HG03095 (cell line): ENCODE data around the gene AP5B1.

Experiments used
- ATAC-seq: cut with Tn5 transposase; IDR thresholded peaks from one replicate; pipeline ENCODE4 v1.9.1; 2021; ENCODE audit warnings: moderate library complexity; ENCODE audit not compliant: unreplicated experiment

The AP5B1 gene, protein sequence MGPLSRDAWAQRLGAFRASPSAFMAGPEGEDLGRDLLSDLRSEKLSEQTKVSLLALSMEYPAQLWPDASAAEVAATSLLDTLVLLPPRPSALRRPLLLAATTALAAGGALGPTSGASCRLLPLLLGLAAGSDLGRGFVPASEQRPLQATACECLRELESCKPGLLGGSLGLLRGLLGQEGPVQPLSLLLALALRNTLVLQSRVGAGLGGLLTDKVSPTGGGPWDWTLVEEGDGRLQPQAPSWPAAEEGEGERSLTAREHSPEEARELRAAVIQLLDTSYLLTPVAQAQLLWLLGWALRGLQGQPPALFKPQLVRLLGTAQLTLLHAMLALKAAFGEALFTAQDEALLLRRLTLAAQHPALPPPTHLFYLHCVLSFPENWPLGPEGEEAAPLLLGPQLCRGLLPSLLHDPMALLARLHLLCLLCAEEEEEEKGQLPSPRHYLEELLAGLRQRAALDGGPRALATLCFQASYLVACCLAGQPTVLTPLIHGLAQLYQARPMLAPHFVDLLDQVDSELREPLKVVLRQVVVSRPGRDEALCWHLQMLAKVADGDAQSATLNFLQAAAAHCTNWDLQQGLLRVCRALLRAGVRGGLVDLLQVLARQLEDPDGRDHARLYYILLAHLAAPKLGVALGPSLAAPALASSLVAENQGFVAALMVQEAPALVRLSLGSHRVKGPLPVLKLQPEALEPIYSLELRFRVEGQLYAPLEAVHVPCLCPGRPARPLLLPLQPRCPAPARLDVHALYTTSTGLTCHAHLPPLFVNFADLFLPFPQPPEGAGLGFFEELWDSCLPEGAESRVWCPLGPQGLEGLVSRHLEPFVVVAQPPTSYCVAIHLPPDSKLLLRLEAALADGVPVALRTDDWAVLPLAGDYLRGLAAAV

GRCh38 chr11:65780770-65781151, at the start of gene AP5B1:
TSS of gene AP5B1 (minus strand) at chr11:65780976. CDS start at chr11:65780591, 385 bp downstream.
- peak; percentile 42 for ATAC-seq

DNA sequence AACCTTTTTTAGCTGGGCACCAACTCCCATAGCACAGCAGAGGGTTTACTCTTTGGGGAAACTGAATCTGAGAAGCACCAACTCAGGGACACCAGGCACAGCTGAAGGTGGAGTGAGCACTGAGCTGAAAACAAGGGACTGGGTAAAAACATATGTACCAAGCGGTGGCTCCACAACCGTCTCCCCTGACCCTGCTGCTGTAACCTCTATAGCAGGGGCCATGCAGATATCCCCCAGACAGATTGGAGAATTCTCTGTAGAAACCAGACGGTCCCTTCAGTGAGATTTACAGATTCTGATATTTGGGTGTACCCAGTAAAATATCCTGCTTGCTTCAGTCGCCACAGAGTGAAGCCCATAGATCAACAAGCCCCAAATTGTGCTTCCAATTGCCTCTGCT, 48.7 kb upstream of the AP5B1 start:
- ATAC-seq = no peak

GRCh38 chr11:65826984-65827735, 46.4 kb upstream of the AP5B1 start:
- no peak for ATAC-seq

- no peak for ATAC-seq
Observed at GRCh38 chr11:65822776-65823528, 42.2 kb upstream of the AP5B1 start.

GRCh38 chr11:65821107-65821506, 40.3 kb upstream of the AP5B1 start:
- no peak for ATAC-seq

DNA sequence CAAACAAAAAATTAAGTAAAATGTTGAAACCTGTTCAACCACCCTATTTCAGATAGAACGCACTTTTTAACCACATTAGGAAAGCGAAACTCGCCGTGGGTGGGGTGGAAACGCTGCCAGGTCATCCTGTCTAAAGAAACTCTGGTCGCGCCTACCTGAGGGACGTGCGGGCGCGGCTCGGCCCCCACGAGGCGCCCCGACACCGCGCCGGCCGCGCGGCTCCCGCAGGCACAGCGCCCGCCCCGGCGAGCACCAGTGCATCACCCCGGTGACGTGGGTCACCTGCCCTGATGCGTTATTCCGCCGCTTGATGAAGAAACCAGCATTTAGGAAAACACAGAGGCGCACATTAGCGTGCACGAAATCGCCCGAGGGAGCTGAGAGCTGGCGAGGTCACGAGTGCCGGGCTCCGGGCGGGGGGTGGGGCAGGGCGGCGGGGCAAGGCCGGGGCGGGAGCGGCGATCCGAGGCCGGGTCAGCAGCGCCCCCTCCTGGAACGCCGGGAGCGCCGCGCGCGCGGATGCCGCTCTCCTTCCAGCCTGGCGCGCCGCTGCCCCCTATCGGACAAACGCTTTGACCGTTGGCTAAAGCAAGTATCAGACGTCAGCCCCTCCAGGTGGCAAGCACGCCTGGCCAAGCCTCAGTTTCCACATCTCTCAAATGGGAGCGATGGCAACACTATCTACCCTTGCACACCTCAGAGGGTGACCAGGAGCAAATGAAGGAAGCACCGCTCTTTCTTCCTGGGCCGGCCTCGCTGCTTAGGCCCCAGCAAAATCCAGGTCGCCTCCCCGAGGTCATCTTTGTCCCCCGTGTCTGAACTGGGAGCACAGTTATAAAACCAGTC, 37.3 kb upstream of the AP5B1 start:
- ATAC-seq = no peak

- no peak for ATAC-seq
Observed at GRCh38 chr11:65817312-65817834, 36.6 kb upstream of the AP5B1 start.

GRCh38 chr11:65816696-65817095, 35.9 kb upstream of the AP5B1 start:
- no peak for ATAC-seq

- ATAC-seq = no peak
Observed at GRCh38 chr11:65814986-65815565, 34.3 kb upstream of the AP5B1 start.

- no peak for ATAC-seq
Observed at GRCh38 chr11:65814131-65814985, 33.6 kb upstream of the AP5B1 start.

- ATAC-seq = no peak
Observed at GRCh38 chr11:65811764-65812475, 31.1 kb upstream of the AP5B1 start.

DNA sequence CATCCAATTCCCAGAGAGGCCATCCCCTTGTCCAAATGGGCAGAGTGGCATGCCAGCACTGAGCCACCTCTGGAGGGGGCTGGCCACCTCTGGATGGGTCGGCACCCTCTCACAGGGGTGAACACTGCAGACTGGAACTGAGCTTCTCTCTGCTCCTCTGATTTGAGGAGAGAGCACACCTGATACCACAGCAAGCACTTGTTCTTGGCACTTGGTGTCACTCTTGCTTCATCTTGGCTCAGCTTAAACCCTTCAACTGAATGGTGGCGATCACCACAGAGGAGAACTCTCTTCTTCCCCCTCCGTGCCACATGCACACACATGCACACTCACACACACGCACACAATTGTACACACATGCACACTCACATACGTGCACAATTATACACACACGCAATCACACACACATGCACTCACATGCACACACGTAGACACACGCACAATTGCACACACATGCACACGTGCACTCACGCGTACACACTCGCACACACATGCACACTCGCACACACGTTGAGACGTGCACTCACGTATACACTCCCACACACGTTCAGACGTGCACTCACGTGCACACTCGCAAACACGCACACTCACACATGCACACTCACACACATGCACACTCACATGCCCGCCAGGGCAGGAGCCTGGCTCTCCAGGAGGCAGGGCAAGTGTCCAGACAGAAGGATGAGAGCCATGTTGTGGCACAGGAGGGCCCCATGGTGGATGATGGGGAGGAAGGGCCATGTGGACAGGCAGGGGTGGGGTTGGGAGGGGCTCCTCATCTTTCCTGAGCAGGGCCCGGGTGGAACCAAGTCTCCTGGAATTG, 29.5 kb upstream of the AP5B1 start:
- no peak for ATAC-seq

GRCh38 chr11:65809496-65809895, 28.7 kb upstream of the AP5B1 start:
- no peak for ATAC-seq

- no peak for ATAC-seq
Observed at GRCh38 chr11:65808744-65809341, 28.1 kb upstream of the AP5B1 start.

GRCh38 chr11:65806979-65807378, 26.2 kb upstream of the AP5B1 start:
- ATAC-seq = no peak

- ATAC-seq = no peak
Observed at GRCh38 chr11:65803797-65804492, 23.2 kb upstream of the AP5B1 start.
